KMS-11 (cell line): Measurements from ENCODE around the gene VAV2.
"Not testable (repeated sequence)": the region's sequence is repeated elsewhere in the genome, so short reads cannot be mapped to it uniquely, and the experiment has no call there.

Experiments
- H2AFZ ChIP-seq: fragments of 200-600 bp; sonication (generic); 2 replicates; pipeline ENCODE4 v1.6.1; 2016; ENCODE audit warnings: antibody characterized with exemption, mixed run types, low read depth
- H3K27ac ChIP-seq: fragments of 200-600 bp; sonication (generic); 2 replicates; pipeline ENCODE4 v1.6.1; 2016; ENCODE audit warnings: mild to moderate bottlenecking, mixed run types
- H3K27me3 ChIP-seq: fragments of 200-600 bp; sonication (generic); 2 replicates; pipeline ENCODE4 v1.6.1; 2017; ENCODE audit warnings: mild to moderate bottlenecking, low read depth, mixed run types, moderate library complexity; ENCODE audit not compliant: insufficient read depth
- H3K36me3 ChIP-seq: fragments of 200-600 bp; sonication (generic); 2 replicates; pipeline ENCODE4 v1.6.1; 2017; ENCODE audit warnings: mild to moderate bottlenecking, mixed run types; ENCODE audit not compliant: insufficient read depth
- H3K4me1 ChIP-seq: fragments of 200-600 bp; sonication (generic); 2 replicates; pipeline ENCODE4 v1.6.1; 2016; ENCODE audit warnings: mild to moderate bottlenecking, low read depth, mixed run types; ENCODE audit not compliant: poor library complexity, severe bottlenecking
- H3K4me2 ChIP-seq: fragments of 200-600 bp; sonication (generic); 2 replicates; pipeline ENCODE4 v1.7.0; 2016; ENCODE audit warnings: mild to moderate bottlenecking, mixed run types
- H3K4me3 ChIP-seq: fragments of 200-600 bp; sonication (generic); IDR thresholded peaks from 2 replicates; pipeline ENCODE4 v1.6.1; 2017; ENCODE audit warnings: low read depth, low read length, mixed read lengths; ENCODE audit not compliant: insufficient read depth
- H3K79me2 ChIP-seq: fragments of 200-600 bp; sonication (generic); 2 replicates; pipeline ENCODE4 v1.6.1; 2016; ENCODE audit warnings: low read depth, mixed run types; ENCODE audit not compliant: insufficient read depth
- H3K9ac ChIP-seq: fragments of 200-600 bp; sonication (generic); 2 replicates; pipeline ENCODE4 v1.6.1; 2016; ENCODE audit warnings: mild to moderate bottlenecking, mixed run types
- H4K20me1 ChIP-seq: fragments of 200-600 bp; sonication (generic); 2 replicates; pipeline ENCODE4 v1.6.1; 2016; ENCODE audit warnings: mild to moderate bottlenecking, mixed run types; ENCODE audit not compliant: insufficient read depth
- TF ChIP-seq, protein P1 (sequence below): fragments of 200-600 bp; sonication (generic); conservative IDR thresholded peaks from 2 replicates; pipeline ENCODE4 v1.6.1; 2017; ENCODE audit warnings: low read depth, mild to moderate bottlenecking, antibody characterized with exemption, low read length, moderate library complexity, mixed read lengths

VAV2 gene

DNA sequence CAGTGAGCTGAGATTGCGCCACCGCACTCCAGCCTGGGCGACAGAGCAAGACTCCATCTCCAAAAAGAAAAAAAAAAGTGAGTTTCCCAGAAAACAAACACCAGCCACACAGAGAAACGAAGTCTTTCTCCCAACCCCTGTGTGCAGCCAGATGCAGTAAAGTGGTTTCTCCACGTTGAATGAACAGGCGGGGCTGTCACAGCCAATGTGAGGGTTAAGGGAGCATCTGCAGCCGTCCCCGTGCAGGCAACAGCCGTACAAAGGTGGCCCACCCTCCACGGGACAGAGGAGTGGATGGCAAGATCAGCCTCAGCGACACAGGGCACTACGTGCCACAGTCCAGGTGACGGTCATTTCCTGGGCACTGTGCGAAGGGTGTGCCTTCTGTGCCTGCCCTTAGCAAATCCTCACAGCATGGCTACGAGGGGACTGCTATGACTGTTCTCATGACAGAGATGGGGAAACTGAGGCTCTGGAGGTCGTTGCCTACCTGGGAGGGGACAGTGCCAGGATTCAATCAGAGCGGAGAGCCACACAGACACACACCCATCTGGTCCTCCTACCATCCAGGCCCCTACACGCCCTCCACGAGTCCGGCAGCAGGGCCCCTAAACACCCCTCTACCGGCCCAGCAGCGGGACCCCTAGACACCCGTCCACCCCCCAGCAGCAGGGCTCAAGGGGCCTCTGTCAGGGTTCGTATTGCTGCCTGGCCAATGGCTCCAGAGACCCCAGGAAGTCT, 2.3 kb downstream of the VAV2 start:
- Histone ChIP-seq H2AFZ (no peak overlapping the region), H3K27ac (no peak overlapping the region), H3K9ac (no peak overlapping the region), H3K4me2 (no peak overlapping the region), H3K4me3 (no peak overlapping the region), H3K4me1 (peaks cover 10% of the 10 kb centered on the region), H4K20me1 (no peaks in the 10 kb centered on the region), H3K27me3 (no peaks in the 10 kb centered on the region), H3K36me3 (no peaks in the 10 kb centered on the region), H3K79me2 (no peaks in the 10 kb centered on the region)
- TF ChIP-seq, protein P1, sequence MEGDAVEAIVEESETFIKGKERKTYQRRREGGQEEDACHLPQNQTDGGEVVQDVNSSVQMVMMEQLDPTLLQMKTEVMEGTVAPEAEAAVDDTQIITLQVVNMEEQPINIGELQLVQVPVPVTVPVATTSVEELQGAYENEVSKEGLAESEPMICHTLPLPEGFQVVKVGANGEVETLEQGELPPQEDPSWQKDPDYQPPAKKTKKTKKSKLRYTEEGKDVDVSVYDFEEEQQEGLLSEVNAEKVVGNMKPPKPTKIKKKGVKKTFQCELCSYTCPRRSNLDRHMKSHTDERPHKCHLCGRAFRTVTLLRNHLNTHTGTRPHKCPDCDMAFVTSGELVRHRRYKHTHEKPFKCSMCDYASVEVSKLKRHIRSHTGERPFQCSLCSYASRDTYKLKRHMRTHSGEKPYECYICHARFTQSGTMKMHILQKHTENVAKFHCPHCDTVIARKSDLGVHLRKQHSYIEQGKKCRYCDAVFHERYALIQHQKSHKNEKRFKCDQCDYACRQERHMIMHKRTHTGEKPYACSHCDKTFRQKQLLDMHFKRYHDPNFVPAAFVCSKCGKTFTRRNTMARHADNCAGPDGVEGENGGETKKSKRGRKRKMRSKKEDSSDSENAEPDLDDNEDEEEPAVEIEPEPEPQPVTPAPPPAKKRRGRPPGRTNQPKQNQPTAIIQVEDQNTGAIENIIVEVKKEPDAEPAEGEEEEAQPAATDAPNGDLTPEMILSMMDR, result no peak

DNA sequence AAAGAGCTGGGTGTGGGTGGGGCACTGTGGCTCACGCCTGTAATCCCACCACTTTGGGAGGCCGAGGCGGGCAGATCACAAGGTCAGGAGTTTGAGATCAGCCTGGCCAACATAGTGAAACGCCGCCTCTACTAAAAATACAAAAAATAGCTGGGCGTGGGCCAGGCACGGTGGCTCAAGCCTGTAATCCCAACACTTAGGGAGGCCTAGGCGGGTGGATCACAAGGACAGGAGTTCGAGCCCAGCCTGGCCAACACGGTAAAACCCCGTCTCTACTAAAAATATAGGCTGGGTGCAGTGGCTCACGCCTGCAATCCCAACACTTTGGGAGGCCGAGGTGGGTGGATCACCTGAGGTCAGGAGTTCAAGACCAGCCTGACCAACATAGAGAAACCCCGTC, 3.4 kb downstream of the VAV2 start:
- not testable (repeated sequence) for H3K36me3 ChIP-seq, H3K4me1 ChIP-seq, H3K9ac ChIP-seq, H3K27me3 ChIP-seq, H4K20me1 ChIP-seq, H3K4me2 ChIP-seq, H2AFZ ChIP-seq, H3K79me2 ChIP-seq, H3K27ac ChIP-seq, H3K4me3 ChIP-seq

DNA sequence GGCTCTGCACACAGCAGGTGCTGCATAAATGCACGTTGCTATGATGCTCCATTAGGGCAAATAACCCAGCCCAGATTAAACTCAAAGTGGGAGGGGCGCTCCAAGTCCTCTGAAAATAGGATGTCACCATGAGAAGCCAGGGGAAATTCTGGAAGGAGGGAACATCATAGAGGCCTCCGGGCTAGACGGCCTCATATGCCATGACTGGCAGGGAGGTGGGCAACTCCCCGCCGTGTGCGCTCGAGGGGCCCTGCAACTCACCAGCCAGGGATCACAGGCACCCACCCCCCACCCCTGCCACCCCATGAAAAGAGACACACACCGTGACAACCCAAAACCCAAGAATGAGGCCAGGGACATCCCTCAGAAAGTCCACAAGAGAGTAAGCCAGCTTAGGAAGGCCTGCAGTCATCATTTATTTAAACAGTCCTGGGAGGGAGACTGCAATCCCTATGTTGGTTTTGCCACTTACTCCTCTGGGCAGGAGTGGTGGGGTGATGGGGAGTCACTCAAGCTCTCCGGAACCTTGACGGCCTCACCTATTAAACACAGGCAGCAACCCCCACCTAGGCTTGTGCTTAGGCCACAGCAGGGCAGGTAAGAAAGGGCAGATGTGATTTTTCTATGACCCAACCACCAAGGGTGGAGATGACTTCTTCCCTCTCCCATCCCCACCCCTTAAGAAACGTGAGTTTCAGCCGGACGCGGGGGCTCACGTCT, 4.0 kb downstream of the VAV2 start:
- Histone ChIP-seq H3K4me2 (no peak overlapping the region), H3K4me1 (no peaks in the 10 kb centered on the region), H4K20me1 (no peaks in the 10 kb centered on the region), H3K79me2 (no peaks in the 10 kb centered on the region), H3K36me3 (no peaks in the 10 kb centered on the region), H3K9ac (no peak overlapping the region), H3K27ac (no peak overlapping the region), H3K27me3 (no peaks in the 10 kb centered on the region), H2AFZ (no peak overlapping the region), H3K4me3 (no peak overlapping the region)
- TF ChIP-seq, protein P1, result no peak

DNA sequence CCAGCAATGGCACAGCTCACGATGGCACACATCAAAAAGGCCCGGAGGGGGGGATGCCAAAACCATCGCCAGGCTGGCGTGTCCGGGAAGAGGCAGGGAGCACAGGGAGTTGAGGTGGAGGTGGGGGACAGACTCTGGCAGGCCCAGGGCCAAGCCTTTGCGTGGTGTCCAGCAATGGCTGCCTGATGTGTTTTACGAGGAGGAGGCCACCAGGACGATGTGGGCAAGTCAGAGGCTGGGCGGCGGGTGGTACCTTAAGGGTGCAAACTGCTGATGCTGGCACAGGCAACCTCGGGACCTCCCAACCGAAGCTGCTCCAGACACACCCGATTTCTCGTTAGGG, 4.7 kb downstream of the VAV2 start:
- no peak overlapping the region for H3K9ac ChIP-seq

More for the DNA sequence above, 4.7 kb downstream of the VAV2 start:
- TF ChIP-seq, protein P1, result no peak
- no peak overlapping the region for H3K27ac ChIP-seq
- no peaks in the 10 kb centered on the region for H3K27me3 ChIP-seq
- no peaks in the 10 kb centered on the region for H4K20me1 ChIP-seq
- no peaks in the 10 kb centered on the region for H3K4me1 ChIP-seq
- H2AFZ ChIP-seq, result no peak overlapping the region
- H3K4me2 ChIP-seq, result no peak overlapping the region
- H3K36me3 ChIP-seq, result no peaks in the 10 kb centered on the region
- no peak overlapping the region for H3K4me3 ChIP-seq
- H3K79me2 ChIP-seq, result no peaks in the 10 kb centered on the region
